Tibial nerve (tissue), 4 donors: ENCODE results near the gene A4GNT.

Experiments
- EP300 ChIP-seq, 2 donors: sonication (generic); formaldehyde crosslinking; IDR thresholded peaks; one replicate each; pipeline ENCODE4 v1.6.1; 2017; ENCODE audit warnings: antibody characterized with exemption in 2 of 2, mild to moderate bottlenecking in 1 of 2
- TF ChIP-seq, protein P1 (sequence below), 5 experiments: fragments of 200-600 bp in 3 of 5; fragments of 450-650 bp in 2 of 5; sonication (generic) in 3 of 5; IDR thresholded peaks; one replicate each; pipeline ENCODE4 v1.5.1; 2016 to 2019; ENCODE audit warnings: antibody characterized with exemption in 5 of 5, mild to moderate bottlenecking in 3 of 5, moderate library complexity in 2 of 5

DNA sequence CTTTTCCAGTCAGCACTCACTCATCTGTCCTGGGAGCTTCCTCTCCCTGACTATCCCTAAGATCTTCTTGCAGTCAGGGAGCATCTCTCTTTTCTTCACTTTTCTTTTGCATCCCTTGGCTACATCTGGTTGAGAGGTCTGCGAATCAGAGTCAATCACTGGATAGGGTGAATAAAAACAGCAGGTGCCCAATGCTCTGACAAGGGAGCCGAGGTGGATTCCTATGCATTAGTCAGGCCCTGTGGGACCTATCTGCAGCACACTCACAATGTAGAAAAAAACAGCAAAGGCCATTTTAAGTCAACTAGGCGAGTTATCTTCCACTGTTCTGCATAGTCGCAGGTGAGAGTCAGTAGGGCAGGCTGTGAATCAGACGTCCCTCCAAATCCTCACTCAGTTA is 52.3 kb downstream of the A4GNT start:
- no peak for TF ChIP-seq EP300 (IDR thresholded peaks at IDR 0.05)
- TF ChIP-seq, protein P1, sequence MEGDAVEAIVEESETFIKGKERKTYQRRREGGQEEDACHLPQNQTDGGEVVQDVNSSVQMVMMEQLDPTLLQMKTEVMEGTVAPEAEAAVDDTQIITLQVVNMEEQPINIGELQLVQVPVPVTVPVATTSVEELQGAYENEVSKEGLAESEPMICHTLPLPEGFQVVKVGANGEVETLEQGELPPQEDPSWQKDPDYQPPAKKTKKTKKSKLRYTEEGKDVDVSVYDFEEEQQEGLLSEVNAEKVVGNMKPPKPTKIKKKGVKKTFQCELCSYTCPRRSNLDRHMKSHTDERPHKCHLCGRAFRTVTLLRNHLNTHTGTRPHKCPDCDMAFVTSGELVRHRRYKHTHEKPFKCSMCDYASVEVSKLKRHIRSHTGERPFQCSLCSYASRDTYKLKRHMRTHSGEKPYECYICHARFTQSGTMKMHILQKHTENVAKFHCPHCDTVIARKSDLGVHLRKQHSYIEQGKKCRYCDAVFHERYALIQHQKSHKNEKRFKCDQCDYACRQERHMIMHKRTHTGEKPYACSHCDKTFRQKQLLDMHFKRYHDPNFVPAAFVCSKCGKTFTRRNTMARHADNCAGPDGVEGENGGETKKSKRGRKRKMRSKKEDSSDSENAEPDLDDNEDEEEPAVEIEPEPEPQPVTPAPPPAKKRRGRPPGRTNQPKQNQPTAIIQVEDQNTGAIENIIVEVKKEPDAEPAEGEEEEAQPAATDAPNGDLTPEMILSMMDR (IDR thresholded peaks at IDR 0.05) = no peak
